HG03558 (cell line): Measurements from ENCODE around the gene BICD1.

Experiments used
- ATAC-seq: cut with Tn5 transposase; IDR thresholded peaks from one replicate; pipeline ENCODE4 v1.9.1; 2021; ENCODE audit warnings: moderate number of reproducible peaks; ENCODE audit not compliant: unreplicated experiment; ENCODE audit errors: extremely low read depth

Gene BICD1

GRCh38 chr12:32136404-32136803, 29.8 kb downstream of the BICD1 start:
- no peak for ATAC-seq

- peak; percentile 78 for ATAC-seq
Measured at GRCh38 chr12:32139064-32139421, 32.4 kb downstream of the BICD1 start.

GRCh38 chr12:32140877-32141276, 34.2 kb downstream of the BICD1 start:
- ATAC-seq = no peak

- ATAC-seq = no peak
Measured at GRCh38 chr12:32145096-32145495, 38.4 kb downstream of the BICD1 start.

GRCh38 chr12:32146074-32146873, 39.6 kb downstream of the BICD1 start:
- ATAC-seq = peak; percentile 58

- ATAC-seq = no peak
Measured at GRCh38 chr12:32148372-32148771, 41.7 kb downstream of the BICD1 start.

- ATAC-seq = no peak
Measured at GRCh38 chr12:32149489-32149888, 42.8 kb downstream of the BICD1 start.

- no peak for ATAC-seq
Measured at GRCh38 chr12:32151086-32151485, 44.4 kb downstream of the BICD1 start.

- ATAC-seq = no peak
Measured at GRCh38 chr12:32151552-32151951, 44.9 kb downstream of the BICD1 start.

- ATAC-seq = no peak
Measured at GRCh38 chr12:32155041-32155440, 48.4 kb downstream of the BICD1 start.

GRCh38 chr12:32155961-32156529, 49.4 kb downstream of the BICD1 start:
- ATAC-seq = no peak

- no peak for ATAC-seq
Measured at GRCh38 chr12:32158525-32158924, 51.9 kb downstream of the BICD1 start.

GRCh38 chr12:32159381-32159780, 52.7 kb downstream of the BICD1 start:
- ATAC-seq = no peak

- ATAC-seq = no peak
Measured at GRCh38 chr12:32159925-32160324, 53.3 kb downstream of the BICD1 start.

GRCh38 chr12:32161058-32161457, 54.4 kb downstream of the BICD1 start:
- ATAC-seq = no peak

- ATAC-seq = no peak
Measured at GRCh38 chr12:32163596-32163995, 56.9 kb downstream of the BICD1 start.

- ATAC-seq = no peak
Measured at GRCh38 chr12:32166510-32166909, 59.9 kb downstream of the BICD1 start.

GRCh38 chr12:32170437-32170998, 63.9 kb downstream of the BICD1 start:
- no peak for ATAC-seq

GRCh38 chr12:32171211-32171610, 64.6 kb downstream of the BICD1 start:
- ATAC-seq = no peak

GRCh38 chr12:32176606-32177005, 70.0 kb downstream of the BICD1 start:
- ATAC-seq = no peak

- ATAC-seq = no peak
Measured at GRCh38 chr12:32178341-32179010, 71.8 kb downstream of the BICD1 start.
